ENCODE results near the gene BPGM.
"Not testable (repeated sequence)": the region's sequence is repeated elsewhere in the genome, so short reads cannot be mapped to it uniquely, and the experiment has no call there.

Gene BPGM

GRCh38 chr7:134669388-134669787, 22.7 kb downstream of the BPGM start:
- DNase-seq, result no peak

GRCh38 chr7:134669845-134670373, 23.3 kb downstream of the BPGM start:
- peak; percentile 82 for DNase-seq

DNA sequence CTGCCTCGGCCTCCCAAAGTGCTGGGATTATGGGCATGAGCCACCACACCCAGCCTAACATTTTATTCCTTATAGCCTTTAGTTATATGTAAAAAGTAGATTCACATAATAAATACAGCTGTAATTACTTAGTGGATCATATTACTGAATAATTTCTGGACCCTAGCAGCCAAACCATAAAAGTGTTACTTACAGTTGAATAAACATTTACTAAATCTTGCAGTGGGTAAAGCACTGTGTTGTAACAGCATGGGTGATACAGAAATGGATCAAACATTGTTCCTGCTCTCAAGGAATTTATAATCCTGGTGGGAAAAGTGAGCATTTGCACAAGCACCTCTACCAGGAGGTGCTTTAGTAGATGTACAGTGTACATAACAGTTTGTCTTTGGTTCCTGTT, 25.0 kb downstream of the BPGM start:
- no peak for DNase-seq

- no peak for DNase-seq
These were observed 27.8 kb downstream of the BPGM start for GRCh38 chr7:134674424-134674823.

- DNase-seq, result no peak
These were observed 30.1 kb downstream of the BPGM start for GRCh38 chr7:134676743-134677142.

DNA sequence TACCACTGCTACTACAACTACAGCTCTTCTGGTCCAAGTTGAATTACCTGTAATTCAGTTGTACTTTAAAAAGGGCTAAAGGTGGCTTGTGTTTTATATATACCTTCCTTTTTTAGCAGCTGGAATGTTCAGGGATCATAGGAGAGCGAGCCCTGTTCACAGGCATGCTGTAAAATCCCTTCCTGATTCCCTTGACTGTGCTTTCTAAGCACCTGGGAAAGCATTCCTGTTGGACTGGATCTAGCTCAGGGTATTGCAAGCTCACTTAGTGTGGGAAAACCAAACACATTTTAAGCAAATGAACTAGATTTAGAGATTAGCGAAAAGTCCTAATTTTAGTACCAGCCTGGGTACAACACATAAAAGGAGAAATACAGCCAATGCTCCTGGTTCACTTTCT, 31.5 kb downstream of the BPGM start:
- no peak for DNase-seq

DNA sequence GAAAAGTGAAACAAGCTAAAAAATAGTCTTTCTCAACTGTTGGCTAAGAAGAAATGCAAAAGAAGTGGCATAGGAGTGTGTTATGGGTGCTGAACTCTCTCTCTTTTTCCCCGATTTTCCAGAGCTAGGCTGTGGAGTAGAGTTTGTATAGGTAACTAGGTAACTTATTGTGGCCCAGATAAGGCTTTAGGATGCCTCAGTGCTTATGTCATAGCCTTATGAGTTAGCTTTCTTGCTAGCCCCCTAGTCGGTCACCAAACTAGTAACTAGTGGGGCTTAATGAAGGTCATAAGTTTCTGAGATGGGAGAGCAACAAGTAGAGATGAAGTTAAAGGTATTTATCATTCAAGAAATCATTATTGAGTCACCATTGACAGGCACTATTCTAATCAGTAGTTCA, 32.4 kb downstream of the BPGM start:
- DNase-seq, result no peak

GRCh38 chr7:134684165-134684564, 37.5 kb downstream of the BPGM start:
- no peak for DNase-seq

DNA sequence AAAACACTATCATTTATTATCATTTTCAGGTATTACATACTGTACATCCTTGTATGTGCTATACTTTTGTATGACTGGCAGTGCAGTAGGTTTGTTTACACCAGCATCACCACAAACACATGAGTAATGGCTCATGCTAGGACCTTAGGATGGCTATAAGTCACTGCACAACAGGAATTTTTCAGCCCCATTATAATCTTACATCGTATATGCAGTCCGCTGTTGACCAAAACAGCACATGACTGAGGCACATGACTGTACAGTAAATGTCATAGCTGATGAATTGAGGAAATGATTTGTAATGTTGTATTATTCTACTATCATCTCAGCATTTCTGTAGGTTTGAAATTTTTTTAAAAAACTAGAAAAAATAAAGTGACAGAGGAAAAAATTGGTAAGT, 38.6 kb downstream of the BPGM start:
- no peak for DNase-seq

DNA sequence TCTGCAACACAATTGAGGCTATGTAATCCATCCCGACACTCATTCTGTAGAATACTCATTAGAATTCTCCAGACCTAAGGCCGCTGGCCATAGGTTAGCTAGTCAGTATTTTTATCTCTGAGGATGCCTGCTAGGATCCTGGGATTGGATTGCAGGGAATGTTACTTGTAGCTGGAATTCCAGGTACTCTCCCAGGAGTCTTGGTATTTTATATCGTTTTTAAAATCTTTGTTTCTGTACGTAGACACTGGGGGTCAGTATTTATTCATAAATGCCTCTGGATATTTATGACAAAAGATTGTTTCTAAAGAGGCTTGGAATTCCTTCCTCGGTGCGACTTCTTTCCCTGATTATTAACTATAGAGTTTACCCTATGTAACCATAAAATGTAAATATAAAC, 40.1 kb downstream of the BPGM start:
- DNase-seq, result no peak

- not testable (repeated sequence) for DNase-seq
These were observed 42.9 kb downstream of the BPGM start for GRCh38 chr7:134689550-134689949.

- no peak for DNase-seq
These were observed 43.4 kb downstream of the BPGM start for GRCh38 chr7:134690016-134690415.

DNA sequence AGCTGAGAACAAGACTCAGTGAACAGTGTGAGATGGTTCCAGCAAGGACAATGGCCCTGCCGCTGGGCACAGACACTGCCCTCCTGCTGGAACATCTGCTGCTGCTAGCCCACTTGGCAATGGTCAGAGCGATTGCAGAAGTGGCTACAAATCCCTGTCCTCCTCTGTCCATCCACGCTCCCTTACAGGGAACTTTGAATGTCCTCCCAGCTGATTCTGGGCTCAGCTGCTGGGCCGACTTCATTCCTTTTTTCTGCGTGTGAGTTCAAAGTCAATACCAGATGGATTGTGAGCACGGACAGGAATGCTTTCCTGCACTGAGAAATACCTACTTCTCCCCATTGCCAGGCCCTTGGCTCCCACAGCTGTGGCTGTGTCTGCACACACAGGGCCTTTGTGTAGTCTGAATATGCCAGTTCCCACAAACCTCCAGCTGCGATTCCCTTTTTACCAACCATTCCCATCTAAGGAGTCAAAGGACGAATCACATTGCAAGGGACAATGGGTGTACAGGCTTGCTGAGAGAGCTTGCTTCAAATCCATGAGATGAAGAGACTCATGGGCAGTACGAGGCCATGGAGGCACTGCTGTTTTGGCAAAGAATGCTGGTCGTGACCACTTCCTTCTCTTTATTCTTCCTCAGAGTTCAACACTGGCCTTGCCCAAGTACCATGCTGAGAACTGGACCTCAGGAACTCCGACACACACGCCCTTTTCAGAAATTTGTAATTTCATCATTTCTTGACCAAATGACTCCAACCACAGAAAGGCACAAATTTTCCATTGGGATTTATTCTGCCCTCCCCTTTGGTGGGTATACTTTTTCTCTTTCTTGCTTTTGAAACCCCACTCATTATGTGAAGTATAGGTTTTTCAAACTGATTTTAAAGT, 44.2 kb downstream of the BPGM start:
- no peak for DNase-seq

GRCh38 chr7:134691546-134692343, 45.1 kb downstream of the BPGM start:
- no peak for DNase-seq

- no peak for DNase-seq
These were observed 45.7 kb downstream of the BPGM start for GRCh38 chr7:134692344-134692705.

DNA sequence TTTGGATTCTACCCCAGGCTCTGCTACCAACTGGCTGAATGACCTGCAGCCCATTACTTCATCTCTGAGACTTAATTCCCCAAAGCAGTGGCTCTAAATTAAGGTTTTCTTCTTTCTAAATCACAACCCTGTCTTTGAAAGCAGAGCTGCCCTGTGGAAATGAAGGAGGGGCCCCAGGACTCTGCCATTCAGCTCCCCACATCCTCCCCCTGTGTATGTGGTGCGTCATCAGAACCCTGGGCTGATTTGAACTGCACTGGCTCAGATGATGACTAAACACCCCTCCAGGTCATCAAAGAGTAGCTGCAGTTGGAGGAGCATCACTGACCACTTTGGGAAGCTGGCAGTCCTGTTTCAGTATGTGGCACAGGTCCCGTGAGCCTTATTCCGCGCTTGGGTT, 46.6 kb downstream of the BPGM start:
- DNase-seq, result peak; percentile 55

DNA sequence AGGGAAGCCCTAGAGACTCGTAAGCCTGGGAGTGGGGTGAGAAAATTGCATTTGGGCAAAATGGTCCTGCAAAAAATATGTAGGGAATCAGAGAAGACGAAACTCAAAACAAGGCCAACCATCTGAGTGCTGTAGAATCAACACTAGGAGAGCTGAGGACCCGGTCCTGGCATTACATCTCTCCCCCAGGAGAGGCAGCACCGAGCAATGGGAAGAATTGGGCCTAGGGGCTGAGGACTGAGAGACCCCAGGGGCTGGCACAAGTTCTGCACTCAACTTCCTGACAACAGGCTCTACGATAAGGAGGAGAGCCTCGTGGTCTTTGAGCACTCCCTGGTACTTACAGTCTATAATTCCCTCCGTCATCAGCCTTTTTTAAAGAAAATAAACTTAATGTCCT, 47.6 kb downstream of the BPGM start:
- no peak for DNase-seq

GRCh38 chr7:134694767-134695166, 48.1 kb downstream of the BPGM start:
- DNase-seq, result no peak

- DNase-seq, result no peak
These were observed 48.7 kb downstream of the BPGM start for GRCh38 chr7:134695321-134695860.

- no peak for DNase-seq
These were observed 49.6 kb downstream of the BPGM start for GRCh38 chr7:134696261-134696660.

GRCh38 chr7:134697205-134697886, 50.7 kb downstream of the BPGM start:
- DNase-seq, result no peak

DNA sequence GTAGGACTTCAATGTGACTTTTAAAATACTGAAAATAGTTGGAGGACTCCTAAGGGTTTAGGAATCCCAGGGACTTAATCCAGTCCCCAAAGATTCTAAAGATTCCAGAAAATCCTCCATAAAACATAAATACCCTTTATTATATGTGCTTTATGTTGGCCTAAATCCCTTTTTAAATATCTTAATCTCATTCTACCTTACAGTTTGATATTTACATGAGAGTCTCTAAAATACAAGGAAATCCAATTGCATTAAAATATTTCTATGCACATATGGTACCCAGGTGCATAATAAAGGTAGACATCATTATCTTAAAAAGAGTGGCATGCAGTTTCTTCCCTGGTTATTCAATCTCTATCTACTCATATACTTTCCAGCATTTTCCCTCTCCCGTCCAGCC, 51.8 kb downstream of the BPGM start:
- DNase-seq, result no peak
